ENCODE data around the gene RSRP1.
"Not testable (repeated sequence)": the region's sequence is repeated elsewhere in the genome, so short reads cannot be mapped to it uniquely, and the experiment has no call there.

- TF ChIP-seq RAD21 (IDR thresholded peaks at IDR 0.05; ENCODE audit: low read depth): peak; percentile 49
- TF ChIP-seq, protein P1, sequence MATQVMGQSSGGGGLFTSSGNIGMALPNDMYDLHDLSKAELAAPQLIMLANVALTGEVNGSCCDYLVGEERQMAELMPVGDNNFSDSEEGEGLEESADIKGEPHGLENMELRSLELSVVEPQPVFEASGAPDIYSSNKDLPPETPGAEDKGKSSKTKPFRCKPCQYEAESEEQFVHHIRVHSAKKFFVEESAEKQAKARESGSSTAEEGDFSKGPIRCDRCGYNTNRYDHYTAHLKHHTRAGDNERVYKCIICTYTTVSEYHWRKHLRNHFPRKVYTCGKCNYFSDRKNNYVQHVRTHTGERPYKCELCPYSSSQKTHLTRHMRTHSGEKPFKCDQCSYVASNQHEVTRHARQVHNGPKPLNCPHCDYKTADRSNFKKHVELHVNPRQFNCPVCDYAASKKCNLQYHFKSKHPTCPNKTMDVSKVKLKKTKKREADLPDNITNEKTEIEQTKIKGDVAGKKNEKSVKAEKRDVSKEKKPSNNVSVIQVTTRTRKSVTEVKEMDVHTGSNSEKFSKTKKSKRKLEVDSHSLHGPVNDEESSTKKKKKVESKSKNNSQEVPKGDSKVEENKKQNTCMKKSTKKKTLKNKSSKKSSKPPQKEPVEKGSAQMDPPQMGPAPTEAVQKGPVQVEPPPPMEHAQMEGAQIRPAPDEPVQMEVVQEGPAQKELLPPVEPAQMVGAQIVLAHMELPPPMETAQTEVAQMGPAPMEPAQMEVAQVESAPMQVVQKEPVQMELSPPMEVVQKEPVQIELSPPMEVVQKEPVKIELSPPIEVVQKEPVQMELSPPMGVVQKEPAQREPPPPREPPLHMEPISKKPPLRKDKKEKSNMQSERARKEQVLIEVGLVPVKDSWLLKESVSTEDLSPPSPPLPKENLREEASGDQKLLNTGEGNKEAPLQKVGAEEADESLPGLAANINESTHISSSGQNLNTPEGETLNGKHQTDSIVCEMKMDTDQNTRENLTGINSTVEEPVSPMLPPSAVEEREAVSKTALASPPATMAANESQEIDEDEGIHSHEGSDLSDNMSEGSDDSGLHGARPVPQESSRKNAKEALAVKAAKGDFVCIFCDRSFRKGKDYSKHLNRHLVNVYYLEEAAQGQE (IDR thresholded peaks at IDR 0.05; ENCODE audit: low read depth): not testable (repeated sequence)
Observed at GRCh38 chr1:25259813-25260212, 12.6 kb upstream of the RSRP1 start.
